GM10266 (cell line): ENCODE results near the gene SERPINB10.
A peak's percentile ranks its signal among the peaks of the same experiment; 100 is the strongest.
"Not testable (repeated sequence)": the region's sequence is repeated elsewhere in the genome, so short reads cannot be mapped to it uniquely, and the experiment has no call there.

ENCODE experiments used
- DNase-seq: peaks from one replicate; pipeline ENCODE4 v3.0.0; 2012; ENCODE audit errors: extremely low spot score
- TF ChIP-seq, protein P1 (sequence below): IDR thresholded peaks from 2 replicates; pipeline ENCODE4 v1.5.1; 2012; ENCODE audit warnings: mild to moderate bottlenecking, low read depth; ENCODE audit not compliant: control insufficient read depth, insufficient read depth; ENCODE audit errors: missing control alignments

Gene SERPINB10

DNA sequence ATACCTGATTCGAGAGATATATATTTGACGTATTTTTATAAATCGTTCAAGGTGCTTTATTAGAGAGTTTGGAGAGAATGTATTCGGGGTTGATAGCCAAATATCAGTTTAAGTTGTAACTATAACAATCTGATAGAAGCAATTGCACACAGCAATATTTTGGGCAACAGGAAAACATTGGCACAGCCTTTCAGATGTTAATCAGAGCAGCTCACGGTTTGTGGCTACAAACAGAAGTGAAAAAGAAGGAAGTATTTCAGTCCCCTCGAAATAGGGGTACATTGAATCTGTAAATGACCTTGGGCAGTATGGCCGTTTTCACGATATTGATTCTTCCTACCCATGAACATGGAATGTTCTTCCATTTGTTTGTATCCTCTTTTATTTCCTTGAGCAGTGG is 20.6 kb downstream of the SERPINB10 start:
- no peak for DNase-seq
- TF ChIP-seq, protein P1, sequence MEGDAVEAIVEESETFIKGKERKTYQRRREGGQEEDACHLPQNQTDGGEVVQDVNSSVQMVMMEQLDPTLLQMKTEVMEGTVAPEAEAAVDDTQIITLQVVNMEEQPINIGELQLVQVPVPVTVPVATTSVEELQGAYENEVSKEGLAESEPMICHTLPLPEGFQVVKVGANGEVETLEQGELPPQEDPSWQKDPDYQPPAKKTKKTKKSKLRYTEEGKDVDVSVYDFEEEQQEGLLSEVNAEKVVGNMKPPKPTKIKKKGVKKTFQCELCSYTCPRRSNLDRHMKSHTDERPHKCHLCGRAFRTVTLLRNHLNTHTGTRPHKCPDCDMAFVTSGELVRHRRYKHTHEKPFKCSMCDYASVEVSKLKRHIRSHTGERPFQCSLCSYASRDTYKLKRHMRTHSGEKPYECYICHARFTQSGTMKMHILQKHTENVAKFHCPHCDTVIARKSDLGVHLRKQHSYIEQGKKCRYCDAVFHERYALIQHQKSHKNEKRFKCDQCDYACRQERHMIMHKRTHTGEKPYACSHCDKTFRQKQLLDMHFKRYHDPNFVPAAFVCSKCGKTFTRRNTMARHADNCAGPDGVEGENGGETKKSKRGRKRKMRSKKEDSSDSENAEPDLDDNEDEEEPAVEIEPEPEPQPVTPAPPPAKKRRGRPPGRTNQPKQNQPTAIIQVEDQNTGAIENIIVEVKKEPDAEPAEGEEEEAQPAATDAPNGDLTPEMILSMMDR = no peak

DNA sequence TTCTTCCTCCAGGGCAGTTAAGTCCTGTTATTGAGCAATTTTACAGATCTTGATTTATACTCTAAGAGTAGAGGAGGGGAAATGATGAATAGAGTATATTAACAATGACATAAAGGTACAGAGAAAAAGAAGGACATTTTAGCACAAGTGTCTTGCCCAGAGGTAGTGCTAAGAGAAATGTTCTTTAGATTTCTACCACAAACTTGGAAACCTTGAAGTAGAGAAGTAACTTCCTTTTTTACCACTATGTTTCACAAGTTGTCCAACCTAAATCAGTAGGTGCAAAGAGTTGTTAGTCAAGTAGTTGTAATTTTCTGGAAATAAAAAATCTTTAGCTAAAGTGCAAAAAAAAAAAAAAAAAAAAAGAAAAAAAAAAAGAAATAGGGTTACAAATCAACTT is 21.6 kb downstream of the SERPINB10 start:
- DNase-seq = not testable (repeated sequence)

DNA sequence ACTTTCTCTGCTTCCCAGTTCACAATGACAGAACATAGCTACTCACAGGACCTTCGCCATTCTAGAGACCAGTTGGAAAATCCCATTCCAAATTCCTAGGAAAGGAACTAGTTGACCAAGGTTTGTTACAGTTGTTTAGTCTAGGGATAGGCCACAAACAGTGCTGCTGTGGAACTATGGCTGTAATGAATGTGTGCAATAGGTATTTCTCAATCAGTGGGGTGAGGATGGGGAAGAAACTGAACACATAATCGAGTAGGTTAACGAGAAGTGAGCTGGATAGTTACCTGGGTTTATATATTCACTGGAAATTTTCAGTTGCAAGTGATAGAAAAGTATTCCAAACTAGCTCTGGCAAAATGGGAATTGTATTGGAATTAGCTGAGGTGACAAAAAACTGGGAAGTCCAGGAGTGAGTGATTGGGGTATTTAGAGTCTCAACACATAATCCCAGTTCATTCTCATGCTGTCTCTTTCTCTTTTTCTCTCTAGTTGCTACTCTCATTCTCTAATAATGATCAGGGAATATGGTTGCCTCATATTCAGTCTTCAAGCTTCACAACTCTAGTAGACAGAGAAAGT is 23.1 kb downstream of the SERPINB10 start:
- DNase-seq = no peak
- TF ChIP-seq, protein P1 = no peak

DNA sequence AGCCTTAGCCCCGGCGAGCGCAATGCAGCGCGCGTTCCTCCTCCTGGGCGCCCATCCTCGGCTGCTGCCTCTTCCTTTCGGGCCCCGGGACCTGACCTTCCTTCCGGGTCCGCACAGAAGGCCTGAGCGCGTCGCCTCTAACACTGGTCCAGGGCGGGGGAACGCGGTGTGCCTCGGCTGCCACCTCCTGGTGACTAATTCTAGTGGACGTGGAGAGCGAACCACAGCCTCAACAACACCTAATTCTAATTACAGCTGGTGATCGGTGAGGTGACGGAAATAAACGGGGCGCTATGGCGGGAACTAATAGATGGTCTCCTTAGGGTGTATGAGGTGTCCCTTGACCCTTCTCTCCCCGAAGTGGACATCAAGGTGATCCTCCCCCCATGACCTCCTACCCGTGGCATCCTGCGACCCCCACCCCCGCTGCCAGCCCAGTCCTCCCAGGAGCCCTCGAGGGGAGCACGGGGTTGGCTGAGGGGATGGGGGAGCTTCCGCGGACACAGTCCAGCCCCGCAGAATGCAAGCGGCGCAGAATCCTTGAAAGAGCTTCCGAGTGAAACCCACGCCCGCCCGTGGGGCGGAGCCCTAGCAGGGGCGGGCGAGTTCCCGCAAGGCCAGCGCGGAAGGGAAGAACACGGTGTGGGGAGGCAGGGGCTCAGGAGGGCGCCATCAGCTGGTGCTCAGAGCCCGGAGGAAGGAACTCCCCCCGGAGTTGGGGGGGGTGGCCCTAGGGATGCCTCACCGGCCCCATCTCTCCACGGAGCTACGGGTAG is 28.6 kb downstream of the SERPINB10 start:
- DNase-seq = peak; percentile 76
- TF ChIP-seq, protein P1 = peak; percentile 86

DNA sequence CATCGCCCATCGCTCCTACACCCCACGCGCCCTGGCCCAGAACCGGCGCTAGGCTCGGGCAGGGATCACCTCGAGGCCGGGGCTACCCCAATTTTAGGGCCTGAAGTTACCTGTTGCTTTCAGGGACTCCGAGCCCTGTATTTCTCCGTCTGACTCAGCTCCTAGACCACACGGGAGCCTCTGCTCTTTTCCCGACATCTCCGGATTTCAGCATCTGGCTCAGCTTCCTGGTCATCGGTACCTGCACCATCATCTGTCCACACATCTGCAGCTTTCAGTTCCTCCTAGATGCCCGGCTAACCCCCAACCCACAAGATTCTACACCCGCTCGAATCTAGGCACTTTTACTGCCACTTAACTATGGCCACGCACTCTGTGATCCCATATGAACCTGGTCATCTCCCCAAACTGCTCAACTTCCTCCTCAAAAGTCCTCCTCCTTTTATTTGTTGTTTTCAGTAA is 29.2 kb downstream of the SERPINB10 start:
- TF ChIP-seq, protein P1 = no peak

DNA sequence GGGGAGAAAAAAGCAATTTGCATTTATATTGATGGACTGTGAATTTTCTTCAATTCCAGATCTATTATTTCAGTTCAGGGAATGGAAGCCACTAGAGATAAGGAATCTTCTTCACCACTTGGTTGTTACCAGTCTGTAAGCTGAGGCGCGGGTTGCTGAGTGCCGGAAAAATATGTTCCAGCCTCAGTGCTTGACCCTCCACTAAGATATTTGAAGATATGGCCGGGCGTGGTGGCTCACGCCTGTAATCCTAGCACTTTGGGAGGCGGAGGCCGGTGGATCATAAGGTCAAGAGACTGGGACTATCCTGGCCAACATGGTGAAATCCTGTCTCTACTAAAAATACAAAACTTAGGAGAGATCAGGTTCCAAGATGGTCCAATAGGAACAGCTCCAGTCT is 32.2 kb downstream of the SERPINB10 start:
- no peak for DNase-seq
- TF ChIP-seq, protein P1 = no peak

More for the DNA sequence above, 29.2 kb downstream of the SERPINB10 start:
- no peak for DNase-seq

DNA sequence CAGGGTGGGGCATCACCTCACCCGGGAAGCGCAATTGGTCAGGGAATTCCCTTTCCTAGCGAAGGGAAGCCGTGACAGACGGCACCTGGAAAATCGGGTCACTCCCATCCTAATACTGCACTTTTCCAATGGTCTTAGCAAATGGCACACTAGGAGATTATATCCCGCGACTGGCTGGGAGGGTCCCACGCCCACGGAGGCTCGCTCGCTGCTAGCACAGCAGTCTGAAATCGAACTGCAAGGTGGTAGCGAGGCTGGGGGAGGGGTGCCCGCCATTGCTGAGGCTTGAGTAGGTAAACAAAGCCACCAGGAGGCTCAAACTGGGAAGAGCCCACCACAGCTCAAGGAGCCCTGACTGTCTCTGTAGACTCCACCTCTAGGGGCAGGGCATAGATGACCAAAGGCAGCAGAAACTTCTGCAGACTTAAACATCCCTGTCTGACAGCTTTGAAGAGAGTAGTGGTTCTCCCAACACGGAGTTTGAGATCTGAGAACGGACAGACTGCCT is 32.8 kb downstream of the SERPINB10 start:
- not testable (repeated sequence) for DNase-seq

DNA sequence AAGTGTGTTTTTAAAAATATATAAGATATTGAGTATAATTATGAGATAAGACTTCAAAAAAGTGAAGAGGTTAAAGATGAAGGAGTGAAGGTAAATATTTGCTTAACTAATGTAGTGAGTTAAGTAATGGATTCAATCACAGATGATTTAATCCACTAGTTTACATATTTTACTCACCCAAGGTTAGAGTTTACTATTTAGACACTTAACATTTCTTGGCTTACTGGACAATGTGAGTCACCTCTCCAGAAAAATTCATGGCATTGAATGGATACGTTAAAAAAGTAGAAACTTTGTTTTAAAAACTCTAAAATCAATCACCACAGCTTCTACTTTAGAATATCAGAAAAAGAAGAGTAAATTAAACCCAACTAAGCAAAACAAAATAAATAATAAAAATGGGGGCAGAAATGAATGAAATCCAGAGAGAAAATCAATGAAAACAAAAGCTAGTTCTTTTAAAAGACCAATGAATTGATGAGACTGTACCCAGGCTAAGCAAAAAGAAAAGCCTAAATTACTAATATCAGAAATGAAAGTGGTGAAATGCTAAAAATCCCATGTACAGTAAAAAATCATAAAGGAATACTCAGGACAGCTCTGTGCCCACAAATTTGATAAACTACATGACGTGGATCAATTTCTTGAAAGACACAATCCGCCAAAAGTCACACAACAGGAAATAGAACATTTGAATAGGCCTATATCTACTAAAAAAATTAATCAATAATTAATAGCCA is 39.5 kb downstream of the SERPINB10 start:
- DNase-seq = no peak
- TF ChIP-seq, protein P1 = no peak
